Skeletal muscle satellite cell (primary cell): ENCODE results near the gene SPDL1.

ENCODE experiments used
- H3K27me3 ChIP-seq: 2 replicates; pipeline ENCODE4 v1.7.0; 2013; ENCODE audit warnings: low read length; ENCODE audit not compliant: control insufficient read depth, insufficient read depth
- H3K36me3 ChIP-seq: 2 replicates; pipeline ENCODE4 v1.7.0; 2013; ENCODE audit warnings: mild to moderate bottlenecking, control low read depth, low read length; ENCODE audit not compliant: insufficient read depth
- H3K4me1 ChIP-seq: 2 replicates; pipeline ENCODE4 v1.7.0; 2013; ENCODE audit warnings: low read length; ENCODE audit not compliant: control insufficient read depth, insufficient read depth
- H3K4me2 ChIP-seq: 2 replicates; pipeline ENCODE4 v1.7.0; 2013; ENCODE audit warnings: mild to moderate bottlenecking, low read length
- H3K4me3 ChIP-seq: 2 replicates; pipeline ENCODE4 v1.7.0; 2013; ENCODE audit warnings: low read length
- H3K9ac ChIP-seq: 2 replicates; pipeline ENCODE4 v1.7.0; 2013; ENCODE audit warnings: mild to moderate bottlenecking, low read depth, low read length, moderate library complexity
- H3K9me3 ChIP-seq: replicated peaks from 2 replicates; pipeline ENCODE4 v1.7.0; 2013; ENCODE audit warnings: mild to moderate bottlenecking, control low read depth, low read length

The SPDL1 gene

DNA sequence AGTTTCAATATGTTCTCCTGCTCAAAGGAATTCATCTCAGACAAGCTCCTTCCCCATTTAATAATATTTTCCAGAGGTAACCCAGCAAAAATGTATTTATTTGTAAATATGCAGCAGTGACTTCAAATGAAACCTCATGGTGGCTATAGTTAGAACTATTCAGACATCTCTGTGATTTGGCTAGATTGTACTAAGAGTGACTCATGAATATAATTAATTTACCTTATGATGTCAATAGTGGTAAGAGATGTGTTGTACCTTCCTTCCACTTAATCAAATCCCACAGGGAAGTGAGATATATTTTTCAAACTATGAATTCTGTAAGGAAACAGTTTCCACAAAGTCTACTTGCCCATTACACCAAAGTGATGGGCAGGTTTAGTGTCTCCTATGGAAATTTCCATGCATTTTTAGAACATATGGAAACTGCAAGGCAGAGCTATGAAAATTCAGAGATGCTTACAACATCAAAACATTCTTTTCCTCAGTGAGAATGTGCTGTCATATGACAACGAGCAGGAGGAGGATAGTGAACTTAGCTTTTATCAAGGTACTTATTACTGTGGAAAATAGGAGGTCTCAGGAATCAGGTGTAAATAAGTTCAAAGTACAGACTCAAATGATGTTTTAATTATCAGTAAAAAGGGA is 34.0 kb upstream of the SPDL1 start:
- Histone ChIP-seq H3K9ac (no peak overlapping the region), H3K36me3 (no peaks in the 10 kb centered on the region), H3K4me1 (no peaks in the 10 kb centered on the region), H3K4me2 (no peak overlapping the region), H3K9me3 (no peaks in the 10 kb centered on the region), H3K4me3 (no peak overlapping the region), H3K27me3 (peaks cover 10% of the 10 kb centered on the region)

DNA sequence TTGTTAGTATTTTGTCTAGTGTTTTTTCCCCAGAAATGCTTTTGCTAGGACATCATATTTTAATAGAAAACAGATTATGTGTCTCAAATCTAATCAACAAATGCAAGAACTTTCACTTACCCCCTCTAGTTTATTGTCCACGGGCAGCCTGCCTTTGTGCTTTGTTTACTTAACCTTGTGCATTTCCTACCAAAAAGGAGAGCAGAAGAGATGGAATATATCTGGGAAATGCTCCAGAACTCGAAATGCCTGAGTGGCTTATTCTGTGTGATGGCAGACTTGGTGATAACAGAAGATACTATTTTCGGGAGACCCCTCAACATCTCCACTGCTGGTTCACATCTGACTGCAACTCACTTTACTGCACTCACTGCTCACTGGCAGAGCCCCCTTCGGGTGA is 33.3 kb upstream of the SPDL1 start:
- Histone ChIP-seq H3K4me2 (no peak overlapping the region), H3K9ac (no peak overlapping the region), H3K4me3 (no peak overlapping the region), H3K36me3 (no peaks in the 10 kb centered on the region), H3K4me1 (no peaks in the 10 kb centered on the region), H3K9me3 (no peaks in the 10 kb centered on the region), H3K27me3 (peaks cover 10% of the 10 kb centered on the region)

DNA sequence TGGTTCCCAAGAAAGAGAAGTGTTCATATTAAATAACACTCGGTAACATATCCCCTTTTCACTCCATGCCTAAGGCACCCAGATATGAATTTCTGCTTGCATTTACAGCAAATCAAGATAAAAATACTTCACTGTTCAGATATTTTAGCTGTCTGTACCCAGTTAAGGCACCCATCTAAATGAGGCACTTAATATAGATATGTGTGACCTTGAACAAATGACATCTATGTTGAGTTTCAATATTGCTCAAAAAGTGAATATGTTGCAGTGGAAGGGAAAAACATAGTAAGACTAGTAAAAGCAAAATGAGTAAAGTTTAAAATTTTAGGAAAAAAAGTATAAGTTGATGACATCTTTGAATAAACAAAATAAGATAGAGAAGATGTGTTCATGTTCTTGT is 32.4 kb upstream of the SPDL1 start:
- no peaks in the 10 kb centered on the region for H3K36me3 ChIP-seq
- H3K4me3 ChIP-seq = no peak overlapping the region
- H3K27me3 ChIP-seq = peaks cover 10% of the 10 kb centered on the region
- no peak overlapping the region for H3K9ac ChIP-seq
- H3K4me1 ChIP-seq = no peaks in the 10 kb centered on the region
- no peak overlapping the region for H3K4me2 ChIP-seq
- no peaks in the 10 kb centered on the region for H3K9me3 ChIP-seq

DNA sequence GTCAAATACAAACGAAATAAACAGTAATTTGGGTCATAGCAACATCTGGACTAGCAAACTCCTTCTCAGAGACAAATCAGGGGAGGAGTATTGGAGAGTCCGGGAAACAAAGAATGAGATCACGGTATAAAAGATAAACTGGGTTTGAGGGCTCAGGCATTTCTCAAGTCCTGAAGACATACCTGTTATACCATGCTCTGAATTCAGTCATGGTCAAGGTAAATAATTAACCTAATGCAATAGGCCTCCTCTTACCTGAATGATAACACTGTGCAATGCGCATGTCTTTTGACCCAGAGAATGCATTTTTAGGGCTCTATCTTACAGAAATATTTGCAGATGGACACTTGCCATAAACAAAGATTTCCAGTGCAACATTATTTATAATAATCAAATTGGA is 31.9 kb upstream of the SPDL1 start:
- H3K4me2 ChIP-seq = no peak overlapping the region
- H3K4me3 ChIP-seq = no peak overlapping the region
- H3K27me3 ChIP-seq = peaks cover 10% of the 10 kb centered on the region

GRCh38 chr5:169554251-169554650 is 29.3 kb upstream of the SPDL1 start:
- Histone ChIP-seq H3K36me3 (no peaks in the 10 kb centered on the region), H3K9me3 (no peaks in the 10 kb centered on the region), H3K4me2 (no peak overlapping the region), H3K9ac (no peak overlapping the region), H3K4me1 (no peaks in the 10 kb centered on the region), H3K27me3 (peaks cover 6% of the 10 kb centered on the region), H3K4me3 (no peak overlapping the region)

More for the DNA sequence above, 31.9 kb upstream of the SPDL1 start:
- H3K9ac ChIP-seq = no peak overlapping the region
- H3K4me1 ChIP-seq = no peaks in the 10 kb centered on the region
- no peaks in the 10 kb centered on the region for H3K9me3 ChIP-seq
- H3K36me3 ChIP-seq = no peaks in the 10 kb centered on the region

GRCh38 chr5:169557838-169558237 is 25.7 kb upstream of the SPDL1 start:
- Histone ChIP-seq H3K36me3 (no peaks in the 10 kb centered on the region), H3K4me3 (no peak overlapping the region), H3K9ac (no peak overlapping the region), H3K27me3 (peaks cover 10% of the 10 kb centered on the region), H3K9me3 (no peaks in the 10 kb centered on the region), H3K4me1 (no peaks in the 10 kb centered on the region), H3K4me2 (no peak overlapping the region)

GRCh38 chr5:169561893-169562292 is 21.7 kb upstream of the SPDL1 start:
- H3K27me3 ChIP-seq = peaks cover 19% of the 10 kb centered on the region
- H3K4me1 ChIP-seq = no peaks in the 10 kb centered on the region
- no peak overlapping the region for H3K4me2 ChIP-seq
- no peak overlapping the region for H3K9ac ChIP-seq
- no peaks in the 10 kb centered on the region for H3K36me3 ChIP-seq
- no peaks in the 10 kb centered on the region for H3K9me3 ChIP-seq
- H3K4me3 ChIP-seq = no peak overlapping the region

DNA sequence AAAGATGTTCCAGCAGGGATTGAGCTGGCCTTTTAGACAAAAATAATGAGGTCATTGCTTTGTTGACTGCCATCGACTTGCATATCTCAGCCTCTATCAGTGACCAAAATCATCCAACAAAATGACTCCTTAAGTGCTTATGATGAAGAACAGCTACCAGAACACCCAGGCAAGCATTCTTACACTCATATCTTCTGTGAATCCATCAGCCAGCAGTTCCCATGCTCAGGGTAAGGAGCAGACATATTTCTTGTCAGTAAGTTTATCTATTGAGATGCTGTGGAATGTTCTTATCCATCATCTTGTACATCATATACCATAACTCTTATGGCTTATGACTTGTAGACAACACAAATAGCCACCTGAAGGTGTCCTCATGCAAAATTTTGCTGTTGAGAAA is 20.2 kb upstream of the SPDL1 start:
- no peak overlapping the region for H3K4me2 ChIP-seq
- no peak overlapping the region for H3K9ac ChIP-seq
- H3K4me1 ChIP-seq = no peaks in the 10 kb centered on the region
- H3K36me3 ChIP-seq = no peaks in the 10 kb centered on the region
- H3K9me3 ChIP-seq = no peaks in the 10 kb centered on the region
- H3K27me3 ChIP-seq = peaks cover 19% of the 10 kb centered on the region
- no peak overlapping the region for H3K4me3 ChIP-seq

GRCh38 chr5:169566202-169566601 is 17.4 kb upstream of the SPDL1 start:
- Histone ChIP-seq H3K36me3 (no peaks in the 10 kb centered on the region), H3K4me1 (no peaks in the 10 kb centered on the region), H3K4me2 (no peak overlapping the region), H3K27me3 (peaks cover 19% of the 10 kb centered on the region), H3K9me3 (no peaks in the 10 kb centered on the region), H3K4me3 (no peak overlapping the region), H3K9ac (no peak overlapping the region)

DNA sequence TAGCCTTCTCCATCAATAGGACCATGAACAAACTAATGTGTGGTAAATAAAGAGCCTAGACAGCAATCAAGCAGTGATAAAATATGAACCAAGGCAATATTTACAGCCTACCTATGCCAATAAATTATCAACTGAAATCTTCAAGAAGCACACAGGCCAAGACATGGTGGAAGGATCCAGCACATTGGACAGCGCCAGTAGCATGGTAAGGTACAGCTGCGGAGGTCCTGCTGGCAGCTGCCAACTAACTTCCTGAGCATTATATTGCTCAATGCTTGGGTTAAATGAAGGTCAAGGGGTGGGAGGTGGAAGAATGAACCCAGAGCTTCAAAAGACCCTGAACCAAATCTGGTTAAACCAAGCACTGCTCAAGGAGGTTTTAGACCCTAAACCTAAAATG is 16.5 kb upstream of the SPDL1 start:
- Histone ChIP-seq H3K4me1 (no peaks in the 10 kb centered on the region), H3K9me3 (no peaks in the 10 kb centered on the region), H3K27me3 (peaks cover 17% of the 10 kb centered on the region), H3K4me2 (no peak overlapping the region), H3K36me3 (no peaks in the 10 kb centered on the region), H3K9ac (no peak overlapping the region), H3K4me3 (no peak overlapping the region)

DNA sequence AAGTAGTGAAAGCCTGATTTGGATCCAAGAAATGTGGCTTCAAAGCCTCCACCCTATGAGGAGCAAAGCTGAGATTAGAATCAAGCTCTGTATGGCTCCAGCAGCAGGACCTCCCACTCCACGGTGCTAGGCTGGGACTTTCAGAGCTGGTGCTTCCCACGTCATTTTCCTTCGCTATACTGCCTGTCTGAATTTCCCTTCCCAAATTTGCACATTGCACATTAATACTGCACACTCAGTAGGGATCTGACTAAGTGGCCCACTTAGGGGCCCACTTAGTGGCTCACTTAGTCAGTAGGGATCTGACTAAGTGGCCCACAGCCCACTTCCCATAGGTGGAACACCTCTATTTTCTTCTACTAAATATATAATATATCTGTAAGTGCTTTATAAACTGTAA is 14.1 kb upstream of the SPDL1 start:
- Histone ChIP-seq H3K9ac (no peak overlapping the region), H3K27me3 (peaks cover 9% of the 10 kb centered on the region), H3K36me3 (no peaks in the 10 kb centered on the region), H3K9me3 (no peaks in the 10 kb centered on the region), H3K4me3 (no peak overlapping the region), H3K4me1 (no peaks in the 10 kb centered on the region), H3K4me2 (no peak overlapping the region)

- no peaks in the 10 kb centered on the region for H3K9me3 ChIP-seq
- H3K4me3 ChIP-seq = no peak overlapping the region
- H3K36me3 ChIP-seq = no peaks in the 10 kb centered on the region
- no peak overlapping the region for H3K9ac ChIP-seq
- peaks cover 10% of the 10 kb centered on the region for H3K4me1 ChIP-seq
- peaks cover 8% of the 10 kb centered on the region for H3K27me3 ChIP-seq
- no peak overlapping the region for H3K4me2 ChIP-seq
Observed at GRCh38 chr5:169571355-169571754, 12.2 kb upstream of the SPDL1 start.
